ENCODE data around the gene ZNF808.
"Not testable (repeated sequence)": the region's sequence is repeated elsewhere in the genome, so short reads cannot be mapped to it uniquely, and the experiment has no call there.

The ZNF808 gene

GRCh38 chr19:52527134-52527955 is at the start of gene ZNF808:
Gene ZNF808 (plus strand): TSS chr19:52527668. CDS start chr19:52543285, 15,617 bp downstream.
- no peak for FAIRE-seq
- peak; percentile 89 for DNase-seq (ENCODE audit: low spot score)

GRCh38 chr19:52484111-52484743 is 43.2 kb upstream of the ZNF808 start:
- DNase-seq (ENCODE audit: low spot score); FAIRE-seq: not testable (repeated sequence)

- DNase-seq (ENCODE audit: low spot score); FAIRE-seq: not testable (repeated sequence)
These were observed 42.4 kb upstream of the ZNF808 start for GRCh38 chr19:52485064-52485463.

GRCh38 chr19:52485561-52486240 is 41.8 kb upstream of the ZNF808 start:
- FAIRE-seq; DNase-seq (ENCODE audit: low spot score): not testable (repeated sequence)

- FAIRE-seq = no peak
- DNase-seq (ENCODE audit: low spot score) = no peak
These were observed 35.1 kb upstream of the ZNF808 start for GRCh38 chr19:52492201-52492993.

GRCh38 chr19:52492994-52493470 is 34.4 kb upstream of the ZNF808 start:
- FAIRE-seq = no peak
- no peak for DNase-seq (ENCODE audit: low spot score)

- FAIRE-seq (no peak), DNase-seq (ENCODE audit: low spot score) (no peak)
These were observed 33.0 kb upstream of the ZNF808 start for GRCh38 chr19:52494518-52494917.

GRCh38 chr19:52498571-52498970 is 28.9 kb upstream of the ZNF808 start:
- no peak for FAIRE-seq
- DNase-seq (ENCODE audit: low spot score) = no peak

- FAIRE-seq; DNase-seq (ENCODE audit: low spot score): not testable (repeated sequence)
These were observed 27.0 kb upstream of the ZNF808 start for GRCh38 chr19:52500474-52500873.

GRCh38 chr19:52500991-52501390 is 26.5 kb upstream of the ZNF808 start:
- not testable (repeated sequence) for FAIRE-seq; DNase-seq (ENCODE audit: low spot score)

- DNase-seq (ENCODE audit: low spot score) (no peak), FAIRE-seq (no peak)
These were observed 20.2 kb upstream of the ZNF808 start for GRCh38 chr19:52507266-52507665.

GRCh38 chr19:52516191-52516590 is 11.3 kb upstream of the ZNF808 start:
- DNase-seq (ENCODE audit: low spot score) (no peak), FAIRE-seq (no peak)

- DNase-seq (ENCODE audit: low spot score) (no peak), FAIRE-seq (no peak)
These were observed 8.8 kb upstream of the ZNF808 start for GRCh38 chr19:52518646-52519045.

GRCh38 chr19:52519175-52519574 is 8.3 kb upstream of the ZNF808 start:
- DNase-seq (ENCODE audit: low spot score); FAIRE-seq: not testable (repeated sequence)

GRCh38 chr19:52520013-52520412 is 7.5 kb upstream of the ZNF808 start:
- no peak for FAIRE-seq
- DNase-seq (ENCODE audit: low spot score) = no peak

- FAIRE-seq = no peak
These were observed 4.9 kb upstream of the ZNF808 start for GRCh38 chr19:52522551-52522950.

GRCh38 chr19:52524086-52524485 is 3.4 kb upstream of the ZNF808 start:
- DNase-seq (ENCODE audit: low spot score) = no peak
- FAIRE-seq = no peak

More at GRCh38 chr19:52522551-52522950, 4.9 kb upstream of the ZNF808 start:
- no peak for DNase-seq (ENCODE audit: low spot score)

- FAIRE-seq (no peak), DNase-seq (ENCODE audit: low spot score) (peak; percentile 20)
These were observed 486 bp downstream of the ZNF808 start for GRCh38 chr19:52527956-52528351.

GRCh38 chr19:52532480-52532879 is 5.0 kb downstream of the ZNF808 start:
- DNase-seq (ENCODE audit: low spot score) (no peak), FAIRE-seq (no peak)

GRCh38 chr19:52533901-52534300 is 6.4 kb downstream of the ZNF808 start:
- FAIRE-seq (no peak), DNase-seq (ENCODE audit: low spot score) (no peak)

GRCh38 chr19:52535385-52535770 is 7.9 kb downstream of the ZNF808 start:
- not testable (repeated sequence) for FAIRE-seq; DNase-seq (ENCODE audit: low spot score)
